Stimulated activated CD4-positive, alpha-beta T cell treated with anti-CD3 and anti-CD28 coated beads, Interleukin-4, amount 100 ng/mL, for 4 hours (primary cell): ENCODE results near the gene IQGAP2.

Experiments used
- DNase-seq, 2 experiments: peaks; one replicate each; pipeline ENCODE4 v3.0.0-alpha.2; 2020

IQGAP2 gene

DNA sequence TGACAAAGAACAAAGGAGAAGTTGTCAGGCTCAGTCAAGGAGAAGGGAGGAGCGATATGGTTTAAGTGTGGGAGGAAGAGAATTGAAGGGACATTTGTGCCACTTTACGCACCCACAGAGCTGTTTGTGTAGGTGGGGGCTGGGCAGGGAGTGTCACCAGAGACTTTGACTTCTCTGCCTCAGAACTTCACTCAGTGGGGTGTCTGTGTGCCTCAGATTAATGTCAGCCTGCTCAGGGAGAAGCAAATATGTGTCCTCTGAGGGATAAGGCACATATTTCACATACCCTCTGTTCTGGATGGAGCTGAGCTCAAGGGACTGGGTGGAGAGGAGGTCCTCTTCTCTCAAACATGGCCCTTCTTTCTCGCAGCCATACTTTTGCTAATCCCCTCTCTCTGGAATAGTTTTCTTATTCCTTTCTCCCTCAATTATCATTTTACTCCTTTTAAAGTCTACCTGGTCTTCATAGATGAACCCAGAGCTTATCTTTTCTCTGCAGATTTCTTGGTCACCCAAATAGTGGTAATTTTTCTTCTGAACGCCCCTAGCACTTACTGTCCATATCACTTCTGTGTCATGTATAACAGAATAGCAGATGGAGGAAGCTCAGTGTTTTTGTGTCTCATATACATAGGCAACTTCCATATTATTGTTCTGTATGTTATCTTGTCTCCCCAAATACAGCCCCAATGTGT, 77.0 kb downstream of the IQGAP2 start:
- DNase-seq: no peak

DNA sequence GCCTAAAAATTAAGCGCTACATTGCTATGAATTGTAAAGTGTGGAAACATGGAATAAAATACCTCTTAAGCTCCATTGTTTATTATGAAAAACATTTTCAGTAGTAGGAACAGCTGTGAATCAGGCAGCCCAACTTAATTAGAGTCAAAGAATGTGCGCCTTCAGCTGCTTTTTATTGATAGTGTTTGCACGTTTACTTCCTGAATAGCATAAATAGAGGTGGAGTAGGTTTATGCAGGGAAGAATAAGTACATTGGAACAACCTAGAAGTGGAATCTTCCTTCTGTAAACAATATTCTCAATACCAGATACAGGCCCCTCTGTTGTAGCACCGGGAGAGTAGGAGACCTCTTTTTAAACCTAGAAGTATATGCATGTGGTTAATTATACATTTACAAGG, 79.9 kb downstream of the IQGAP2 start:
- no peak for DNase-seq

DNA sequence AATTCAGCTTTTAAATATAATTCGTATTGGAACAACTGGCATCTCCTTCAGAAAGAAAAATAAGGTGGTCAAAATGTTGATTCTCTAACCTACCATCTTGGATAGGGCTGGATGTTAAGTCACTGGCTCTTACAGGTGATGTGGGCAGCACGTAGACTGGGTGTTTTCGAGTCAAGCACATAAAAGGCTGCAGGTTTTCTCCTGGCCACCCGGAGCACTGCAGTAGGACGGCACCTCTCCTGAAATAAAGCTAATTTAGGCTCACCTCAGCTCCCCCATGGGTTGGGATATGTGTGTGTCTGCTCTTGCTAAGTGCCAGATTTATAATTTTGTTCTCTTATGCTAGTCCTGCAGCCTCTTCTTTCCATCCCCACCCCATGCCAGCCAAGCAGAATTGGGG, 80.3 kb downstream of the IQGAP2 start:
- DNase-seq: no peak

DNA sequence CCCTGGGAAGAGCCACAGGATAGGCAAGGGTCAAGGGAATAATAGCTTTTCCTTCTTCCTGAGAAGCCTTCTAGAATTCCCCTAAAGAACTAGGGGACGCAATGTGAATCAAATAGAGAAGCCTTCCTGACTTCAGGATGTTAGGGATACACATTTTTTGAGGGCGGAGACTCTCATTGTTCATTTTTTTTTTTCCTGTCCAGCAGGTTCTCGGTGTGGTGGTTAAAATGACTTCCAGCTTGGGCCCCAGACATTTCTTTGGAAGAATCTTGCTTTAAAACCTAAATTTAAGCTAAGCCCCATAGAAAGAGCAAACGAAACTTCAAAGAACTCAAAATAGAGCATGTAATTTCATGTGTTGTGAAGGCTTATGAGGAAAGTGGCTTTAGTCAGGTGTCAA, 80.8 kb downstream of the IQGAP2 start:
- no peak for DNase-seq

DNA sequence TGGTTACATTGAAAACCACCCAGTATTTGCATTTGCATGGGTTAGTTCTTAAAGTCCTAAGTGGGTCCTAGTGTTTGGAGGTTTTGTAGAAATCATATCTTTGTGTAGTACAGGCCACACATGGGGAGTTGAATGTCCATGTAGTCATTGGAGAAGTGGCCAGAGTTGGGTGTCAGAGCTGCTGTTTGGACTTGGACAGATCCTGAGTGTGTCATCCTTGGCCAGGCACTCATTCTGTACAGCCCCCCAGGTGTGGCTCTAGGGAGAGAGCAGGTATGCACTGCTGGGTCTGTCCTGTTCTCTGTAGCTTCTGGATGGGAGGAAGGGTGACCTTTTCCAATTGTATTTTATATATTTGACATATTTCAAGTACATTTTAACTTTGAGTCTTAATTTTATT, 82.4 kb downstream of the IQGAP2 start:
- DNase-seq: no peak

DNA sequence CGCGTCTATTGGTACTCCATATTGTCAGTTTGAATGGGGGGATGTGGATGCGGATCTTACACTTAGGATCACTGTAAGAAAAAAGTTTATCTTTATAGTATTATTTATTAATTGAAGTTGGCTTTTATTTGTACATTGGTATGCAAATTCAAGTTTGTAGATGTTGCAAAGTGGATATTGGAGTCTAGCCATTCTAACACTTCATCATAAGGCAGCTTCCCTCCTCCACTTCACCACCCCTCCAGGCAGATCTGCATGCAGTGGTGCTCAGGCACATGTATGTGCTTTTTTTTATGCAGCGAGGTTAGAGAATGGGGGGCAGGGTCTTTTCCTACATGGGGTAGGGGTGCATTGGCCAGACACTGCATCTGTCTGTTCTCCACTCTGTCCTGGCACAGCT, 84.3 kb downstream of the IQGAP2 start:
- no peak for DNase-seq

DNA sequence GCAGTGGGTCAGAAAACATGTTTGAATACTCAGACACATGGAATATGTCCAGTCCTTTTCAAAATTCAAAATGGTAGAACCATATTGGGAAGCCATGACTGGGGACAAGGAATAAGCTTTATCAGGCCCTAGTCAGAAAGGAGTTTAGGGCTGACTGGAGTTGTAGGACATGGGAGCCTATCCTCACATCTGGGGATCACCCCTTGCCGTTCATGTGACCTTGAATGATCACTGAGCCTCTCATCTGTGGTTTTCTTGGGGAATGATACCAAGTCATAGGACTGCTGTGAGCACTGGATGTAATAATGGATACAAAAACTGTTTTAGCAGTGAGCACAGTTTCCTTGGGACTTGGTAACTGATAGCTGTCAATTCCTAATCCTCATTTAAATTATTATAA, 84.7 kb downstream of the IQGAP2 start:
- DNase-seq: no peak

DNA sequence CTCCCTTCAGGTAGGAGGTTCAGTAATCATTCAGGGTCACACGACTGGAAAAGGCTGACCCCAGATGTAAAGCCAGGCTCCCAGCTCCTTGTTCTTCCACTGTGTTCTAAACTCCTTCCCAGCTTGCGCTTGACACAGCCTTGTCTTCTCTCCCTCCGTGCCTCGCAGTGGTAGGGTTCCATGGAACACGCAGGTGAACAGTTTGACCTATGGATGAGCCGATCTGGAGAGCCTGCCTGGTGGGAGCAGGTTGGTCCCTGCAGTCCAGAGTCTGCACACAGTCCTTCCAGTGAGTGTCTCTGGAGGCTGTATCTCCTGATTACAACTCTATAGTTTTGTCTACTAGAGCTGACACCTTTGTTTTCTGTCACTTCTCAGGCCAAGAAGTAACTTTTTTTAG, 85.9 kb downstream of the IQGAP2 start:
- no peak for DNase-seq

DNA sequence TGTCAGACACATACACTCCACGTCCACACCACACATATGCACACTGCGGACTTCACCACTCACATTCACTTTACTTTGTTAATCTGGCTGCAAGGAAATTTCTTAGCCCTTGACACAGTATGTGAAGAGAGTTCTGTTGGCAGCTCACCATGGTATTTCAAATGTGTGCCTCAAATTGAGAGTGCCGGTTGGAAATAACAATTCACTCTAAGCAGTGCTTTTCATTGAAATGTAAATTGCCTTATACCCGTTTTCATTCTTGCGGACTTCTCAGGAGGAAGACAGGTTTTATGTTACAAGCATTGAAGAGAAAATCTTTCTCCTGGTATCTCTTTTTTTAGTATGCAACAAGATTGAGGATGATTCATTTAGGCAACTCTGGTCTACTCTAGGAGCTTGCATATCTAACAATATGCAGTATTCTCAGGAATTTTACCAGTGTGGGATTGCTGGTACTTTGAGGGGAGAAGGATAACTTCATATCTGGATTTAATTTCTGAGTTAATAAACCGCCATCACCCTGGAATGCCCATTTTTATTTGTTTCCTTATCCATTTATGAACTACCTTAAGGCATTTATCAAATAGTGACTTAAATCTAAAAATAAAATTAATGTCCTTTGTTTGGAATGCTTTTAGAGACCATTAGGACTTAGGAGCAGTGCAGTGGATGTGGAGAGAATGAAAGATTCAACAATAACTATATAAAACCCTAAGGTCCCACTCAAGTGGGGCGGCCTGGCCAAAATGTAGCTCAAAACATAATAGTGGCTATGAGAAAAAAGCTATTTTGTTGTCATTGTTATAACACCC, 87.0 kb downstream of the IQGAP2 start:
- DNase-seq: no peak

DNA sequence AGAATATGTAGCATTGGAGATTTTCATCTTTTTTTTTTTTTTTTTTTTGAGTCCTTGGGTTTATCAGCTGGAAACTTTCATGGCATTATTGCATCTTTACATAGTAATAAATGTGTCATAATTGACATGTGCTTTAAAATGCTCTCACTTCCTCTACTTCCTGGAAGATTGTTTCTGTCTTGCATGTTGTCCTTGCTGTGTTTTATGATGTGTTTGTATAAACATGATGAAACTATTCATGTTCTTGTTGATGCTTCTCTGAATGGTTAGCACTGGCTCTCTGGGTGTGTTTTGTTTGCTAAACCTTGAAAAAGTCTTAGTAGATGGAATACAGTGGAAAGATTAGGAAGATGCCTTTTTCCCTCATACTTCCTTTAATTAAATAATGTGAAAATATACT, 87.9 kb downstream of the IQGAP2 start:
- DNase-seq: no peak

DNA sequence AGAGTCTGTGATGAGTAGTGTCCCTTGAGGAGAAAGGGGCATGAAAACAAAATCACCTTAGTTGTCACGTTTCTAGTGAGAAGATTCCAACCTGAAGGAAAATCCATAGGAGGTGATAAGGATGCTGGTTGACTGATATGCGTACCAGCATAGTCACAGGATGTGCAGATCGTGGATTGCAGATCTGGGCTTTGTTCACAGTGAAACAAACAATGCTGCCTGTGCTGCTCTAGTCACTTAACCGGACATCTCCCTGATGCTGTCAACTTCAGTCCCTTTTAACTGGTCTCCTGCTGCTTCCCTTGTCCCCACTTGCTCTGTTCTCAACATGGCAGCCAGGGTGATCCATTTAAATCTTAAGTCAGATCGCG, 89.7 kb downstream of the IQGAP2 start:
- DNase-seq: no peak

DNA sequence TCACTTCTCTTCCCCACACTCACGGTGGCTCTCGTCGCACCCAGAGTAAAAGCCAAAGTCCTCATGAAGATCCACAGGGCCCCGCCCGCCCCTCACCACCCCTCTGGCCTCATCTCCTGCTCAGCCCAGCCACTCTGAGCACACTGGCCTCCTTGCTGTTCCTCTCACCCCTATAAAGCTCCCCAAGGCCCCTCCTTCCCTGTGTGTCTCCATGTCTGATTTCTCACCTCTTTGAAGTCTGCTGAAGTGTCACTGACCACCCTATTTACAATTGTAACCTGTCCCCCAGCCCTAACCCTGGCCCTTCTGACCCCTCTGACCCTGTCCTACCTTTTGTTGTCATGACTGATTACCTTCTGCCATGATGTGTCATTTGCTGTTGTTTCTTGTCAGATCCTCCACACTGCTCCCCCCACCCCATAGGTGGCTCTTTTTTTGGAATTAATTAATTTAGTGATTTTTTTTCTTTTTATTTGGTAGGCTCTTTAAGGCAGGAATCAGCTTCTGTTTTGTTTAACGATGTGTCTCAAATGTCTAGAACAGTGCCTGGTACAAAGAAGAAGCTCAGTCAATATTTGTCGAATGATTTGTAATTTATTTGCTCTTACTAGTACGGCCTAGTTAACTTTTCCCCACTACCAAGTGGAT, 90.2 kb downstream of the IQGAP2 start:
- DNase-seq: no peak

DNA sequence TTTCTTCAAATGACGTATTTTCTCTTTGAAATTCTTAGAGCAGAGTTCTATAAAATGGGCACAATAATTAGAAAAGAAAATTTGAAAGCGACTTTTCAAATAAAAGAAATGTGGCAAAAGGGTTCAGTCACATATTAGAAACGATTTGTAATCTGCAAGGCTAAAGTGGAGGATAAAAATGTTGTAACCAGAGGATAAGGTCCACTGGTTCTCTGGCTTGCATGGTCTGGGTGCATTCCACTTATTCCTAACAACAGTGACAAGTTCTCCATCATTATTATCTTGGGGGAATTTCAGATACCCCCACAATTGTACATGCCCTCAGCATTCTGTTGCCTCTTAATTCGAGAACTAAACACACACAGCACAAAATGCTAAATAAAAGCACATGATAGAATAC, 91.1 kb downstream of the IQGAP2 start:
- no peak for DNase-seq

DNA sequence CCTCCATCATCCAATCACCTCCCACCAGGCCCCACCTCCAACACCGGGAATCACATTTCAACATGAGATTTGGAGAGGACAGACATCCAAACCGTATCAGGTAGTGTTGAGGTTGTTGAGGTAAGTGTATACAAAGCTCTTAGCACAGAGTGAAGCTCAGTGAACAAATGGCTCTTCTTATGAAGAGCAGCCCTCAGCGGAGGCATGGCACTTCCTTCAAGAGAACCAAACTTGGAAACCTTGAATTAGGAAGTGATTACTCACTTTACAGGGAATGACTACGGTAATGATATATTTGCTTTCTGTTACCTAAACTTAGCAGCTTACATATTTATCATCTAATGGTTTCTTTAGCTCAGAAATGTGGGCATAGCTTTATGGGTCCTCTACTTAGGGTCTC, 92.8 kb downstream of the IQGAP2 start:
- DNase-seq: no peak

DNA sequence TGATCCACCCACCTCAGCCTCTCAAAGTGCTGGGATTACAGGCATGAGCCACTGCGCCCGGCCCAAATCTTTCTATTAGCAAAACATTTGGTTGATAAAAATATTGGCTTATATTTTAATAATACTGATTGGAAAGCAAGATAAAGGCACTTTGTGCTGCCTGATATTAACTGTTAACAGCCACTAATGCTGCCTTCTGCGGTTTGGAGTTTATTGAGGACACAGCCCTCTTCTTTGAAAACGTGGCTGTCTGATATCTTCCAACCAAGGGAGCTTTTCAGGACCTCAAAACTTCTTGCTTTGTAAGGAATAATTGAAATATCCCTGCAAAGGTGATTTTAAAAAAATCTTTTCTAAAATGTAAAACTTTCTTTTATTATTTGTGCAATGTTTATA, 94.0 kb downstream of the IQGAP2 start:
- no peak for DNase-seq

DNA sequence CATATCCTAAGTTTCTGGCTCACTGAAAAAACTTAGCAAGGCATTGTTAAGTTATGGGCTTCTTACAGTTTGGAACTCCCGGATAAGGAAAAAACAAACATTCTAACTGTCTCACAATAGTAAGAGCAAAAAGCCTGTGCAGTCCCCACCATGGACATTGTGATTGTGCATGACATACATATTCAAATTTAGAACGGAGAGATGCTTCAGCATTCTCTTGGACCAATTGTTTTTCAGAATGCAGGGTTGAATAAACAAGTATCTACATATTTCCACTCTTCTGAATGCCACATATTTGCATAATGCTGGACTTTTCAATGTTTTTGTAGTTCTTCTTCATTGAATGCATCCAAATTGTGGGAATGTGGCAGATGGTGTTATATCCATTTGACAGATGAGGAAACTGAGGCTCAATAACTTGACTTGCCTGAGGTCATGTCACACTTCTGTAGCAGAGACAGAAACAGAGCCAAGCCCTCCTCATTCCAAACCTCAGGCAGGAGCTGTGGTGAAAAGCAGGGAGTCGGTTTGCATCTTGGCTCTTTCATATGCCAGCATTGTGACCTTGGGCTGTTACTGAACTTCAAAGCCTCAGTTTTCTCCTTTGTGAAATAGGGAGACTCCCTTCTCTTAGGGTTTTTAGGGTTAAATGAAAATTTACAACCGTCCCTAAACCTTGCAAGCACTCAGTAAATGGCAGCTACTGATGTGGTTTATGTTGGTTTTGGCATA, 95.1 kb downstream of the IQGAP2 start:
- no peak for DNase-seq

DNA sequence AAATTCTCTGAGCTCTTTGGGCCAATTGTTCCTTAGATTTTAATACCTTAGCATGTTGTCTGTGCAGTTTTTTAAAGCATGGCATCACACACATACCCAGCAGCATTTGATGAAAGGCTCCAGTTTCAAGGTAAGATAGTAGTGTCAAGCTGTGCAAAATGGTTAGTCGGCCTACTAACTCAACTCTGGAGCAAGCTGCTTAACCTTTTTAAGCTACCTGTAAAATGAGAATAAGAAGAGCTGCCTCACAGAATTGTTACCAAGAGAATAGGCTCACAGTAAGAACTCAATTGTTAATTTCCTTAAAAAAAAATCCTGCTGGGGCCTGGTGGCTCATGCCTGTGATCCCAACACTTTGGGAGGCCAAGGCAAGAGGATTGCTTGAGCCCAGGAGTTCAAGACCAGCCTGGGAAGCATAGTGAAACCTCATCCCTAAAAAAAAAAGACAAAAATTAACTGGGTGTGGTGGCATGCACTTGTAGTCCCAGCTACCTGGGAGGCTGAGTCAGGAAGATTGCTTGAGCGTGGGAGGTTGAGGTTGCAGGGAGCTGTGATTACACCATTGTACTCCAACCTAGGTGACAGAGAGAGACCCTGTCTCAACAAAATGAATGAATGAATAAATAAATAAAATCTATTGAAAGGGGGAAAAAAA, 96.5 kb downstream of the IQGAP2 start:
- DNase-seq: no peak

DNA sequence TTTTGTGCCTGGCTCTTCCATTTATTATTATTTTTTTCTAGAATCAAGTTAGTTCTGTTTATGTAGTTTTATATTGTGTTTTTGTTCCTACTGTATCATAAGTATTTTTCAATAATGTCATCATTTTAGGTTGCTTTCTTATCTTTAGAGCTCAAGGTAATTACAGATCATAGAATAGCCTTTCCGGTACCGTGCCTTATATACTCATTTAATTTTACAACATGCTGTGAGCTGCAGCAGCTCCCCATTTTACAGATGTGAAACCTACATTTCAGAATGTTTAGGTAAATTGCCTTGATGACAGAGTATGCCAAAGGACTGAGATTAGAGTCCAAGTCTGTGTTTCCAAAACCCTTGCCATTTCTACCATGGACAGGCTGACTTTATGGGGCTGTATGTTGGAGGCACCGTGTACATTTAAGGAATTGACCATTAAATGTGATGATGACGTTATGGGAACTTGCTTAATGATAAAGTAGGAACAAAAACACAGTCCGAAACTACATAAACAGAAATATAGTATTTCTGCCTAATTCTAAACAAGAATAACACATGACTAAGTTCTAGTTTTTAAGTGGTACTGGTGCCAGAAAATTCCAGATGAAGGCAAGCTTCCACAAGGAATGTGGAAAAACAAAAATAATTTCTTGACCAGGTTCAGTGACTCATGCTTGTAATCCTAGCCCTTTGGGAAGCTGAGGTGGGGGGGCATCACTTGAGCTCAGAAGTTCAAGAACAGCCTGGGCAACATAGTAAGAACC, 97.7 kb downstream of the IQGAP2 start:
- no peak for DNase-seq

DNA sequence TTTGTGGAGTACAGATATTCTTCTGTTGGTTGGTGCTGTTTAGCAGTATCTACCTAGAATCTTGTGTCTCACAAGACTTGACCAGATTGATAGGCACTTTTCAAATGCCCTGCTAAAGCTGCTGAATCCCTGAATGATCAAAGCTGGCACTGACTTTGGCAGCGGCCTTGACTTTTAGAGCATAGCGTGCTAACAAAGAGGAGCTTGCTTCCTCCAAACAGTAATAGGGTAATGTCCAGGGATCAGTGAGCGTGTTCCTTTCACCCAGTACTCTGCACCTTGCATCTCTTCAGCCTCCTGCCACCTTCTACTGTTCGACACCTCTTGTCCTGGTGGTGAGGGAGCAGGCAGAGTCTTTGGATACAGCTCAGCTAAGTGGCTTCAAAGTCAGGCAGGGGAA, 100.8 kb downstream of the IQGAP2 start:
- DNase-seq: no peak

DNA sequence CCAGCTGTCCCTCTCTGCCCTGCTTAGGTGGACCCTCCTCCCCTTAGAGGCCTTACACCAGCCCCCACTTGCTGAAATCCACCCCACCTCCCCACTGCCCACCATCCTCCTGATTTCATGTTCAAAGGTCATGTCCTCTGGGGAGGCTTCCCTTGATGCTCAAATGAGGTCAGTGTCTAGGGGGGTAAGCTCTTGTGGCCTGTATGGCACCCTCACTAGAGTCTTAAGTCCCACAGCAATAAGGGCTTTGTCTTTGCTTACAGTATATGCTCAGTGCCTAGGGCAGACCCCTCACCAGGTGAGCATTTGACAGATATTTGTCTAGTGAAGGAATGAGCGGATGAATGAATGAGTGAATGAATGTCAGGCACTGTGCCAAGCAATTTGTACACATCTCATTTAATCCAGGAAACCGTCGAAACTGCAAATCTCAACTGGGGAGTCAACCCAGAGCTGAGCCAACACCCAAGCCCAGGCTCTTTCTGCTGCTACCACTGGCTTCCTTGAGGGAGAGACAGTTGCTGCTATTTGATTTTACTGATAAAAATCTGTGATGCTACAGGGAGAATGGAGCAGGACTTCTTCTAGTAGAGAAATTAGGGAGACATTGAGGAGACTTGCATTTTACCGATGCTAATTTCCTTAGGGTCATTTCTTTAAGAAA, 101.9 kb downstream of the IQGAP2 start:
- no peak for DNase-seq

DNA sequence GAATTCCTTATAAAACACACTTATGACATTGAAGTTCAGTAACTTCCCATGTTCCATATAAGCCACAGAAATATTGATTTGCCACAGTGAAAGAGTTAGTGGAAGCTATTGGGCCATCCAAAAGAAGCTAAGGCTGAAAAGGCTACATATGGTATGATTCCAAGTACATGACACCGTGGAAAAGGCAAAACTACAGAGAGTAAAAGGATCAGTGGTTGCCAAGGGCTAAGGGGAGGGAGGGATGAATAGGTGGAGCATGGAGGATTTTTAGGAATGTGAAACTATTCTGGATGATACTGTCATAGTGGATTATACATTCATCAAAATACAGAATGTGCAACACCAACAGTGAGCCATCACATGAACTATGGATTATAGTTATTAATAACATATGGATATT, 110.4 kb downstream of the IQGAP2 start:
- DNase-seq: no peak

DNA sequence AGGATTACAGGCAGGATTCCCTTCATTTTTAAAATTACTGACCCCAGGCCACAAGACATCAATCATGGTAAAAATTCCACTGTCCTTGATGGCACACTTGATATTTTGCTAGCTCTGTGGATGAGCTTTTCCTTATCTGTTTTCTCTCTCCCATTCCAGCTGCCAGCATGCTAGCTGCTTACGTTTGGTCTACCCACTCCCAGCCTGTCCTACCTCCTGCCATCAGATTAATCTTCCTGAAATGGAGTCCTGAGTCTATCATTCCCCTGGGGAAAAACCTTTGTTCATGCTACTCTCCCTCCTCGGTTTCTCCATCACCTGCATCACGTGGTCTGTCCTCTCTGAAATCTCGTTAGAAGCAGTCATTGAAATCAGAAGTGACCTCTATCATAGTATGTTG, 111.2 kb downstream of the IQGAP2 start:
- DNase-seq: no peak
